ENCODE data around the gene RBAK. TPM values are rescaled to one million over a fixed set of nuclear protein-coding genes. Genes with fewer than 3 reads are reported as not detected.

Gene RBAK
- polyA plus RNA-seq, 3 donors: 0.74 to 3.3 (median 1.8) TPM

DNA sequence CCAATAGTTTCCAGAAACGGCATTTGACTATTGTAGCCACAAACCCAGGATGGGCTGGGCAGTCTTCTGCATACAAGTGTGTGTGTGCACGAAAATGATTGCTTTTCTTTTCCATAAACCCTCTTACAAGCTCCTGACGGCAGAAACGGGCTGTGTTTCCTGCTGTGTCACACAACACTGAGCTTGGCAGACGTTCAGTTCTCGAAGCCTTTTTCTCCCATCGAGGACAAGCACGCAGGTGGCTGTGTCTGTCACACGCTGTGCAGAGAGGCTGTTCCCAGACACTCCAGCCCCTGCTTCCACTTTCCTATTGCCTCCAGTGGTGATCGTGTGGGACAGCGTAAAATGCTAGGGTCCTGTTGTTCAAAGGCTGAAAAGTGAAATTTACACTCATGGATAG is 32.1 kb downstream of the RBAK start:
- H3K27me3 ChIP-seq (ENCODE audit: control insufficient read depth in 2 of 2, insufficient read depth in 2 of 2, low read length in 2 of 2): peaks cover 0 to 12% of the 10 kb centered on the region in 2 donors
- DNase-seq: no peak
- no peaks in the 10 kb centered on the region for H3K79me2 ChIP-seq (ENCODE audit: insufficient read depth, low read length)
- peaks cover 23 to 39% (median 33%) of the 10 kb centered on the region in 3 donors for H3K27me3 Mint-ChIP-seq (ENCODE audit: low read depth in 3 of 3)
- H2AFZ ChIP-seq (ENCODE audit: insufficient read depth, low read depth, low read length, poor library complexity, severe bottlenecking): no peak overlapping the region
- TF ChIP-seq, protein P1, sequence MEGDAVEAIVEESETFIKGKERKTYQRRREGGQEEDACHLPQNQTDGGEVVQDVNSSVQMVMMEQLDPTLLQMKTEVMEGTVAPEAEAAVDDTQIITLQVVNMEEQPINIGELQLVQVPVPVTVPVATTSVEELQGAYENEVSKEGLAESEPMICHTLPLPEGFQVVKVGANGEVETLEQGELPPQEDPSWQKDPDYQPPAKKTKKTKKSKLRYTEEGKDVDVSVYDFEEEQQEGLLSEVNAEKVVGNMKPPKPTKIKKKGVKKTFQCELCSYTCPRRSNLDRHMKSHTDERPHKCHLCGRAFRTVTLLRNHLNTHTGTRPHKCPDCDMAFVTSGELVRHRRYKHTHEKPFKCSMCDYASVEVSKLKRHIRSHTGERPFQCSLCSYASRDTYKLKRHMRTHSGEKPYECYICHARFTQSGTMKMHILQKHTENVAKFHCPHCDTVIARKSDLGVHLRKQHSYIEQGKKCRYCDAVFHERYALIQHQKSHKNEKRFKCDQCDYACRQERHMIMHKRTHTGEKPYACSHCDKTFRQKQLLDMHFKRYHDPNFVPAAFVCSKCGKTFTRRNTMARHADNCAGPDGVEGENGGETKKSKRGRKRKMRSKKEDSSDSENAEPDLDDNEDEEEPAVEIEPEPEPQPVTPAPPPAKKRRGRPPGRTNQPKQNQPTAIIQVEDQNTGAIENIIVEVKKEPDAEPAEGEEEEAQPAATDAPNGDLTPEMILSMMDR (IDR thresholded peaks at IDR 0.05): no peak
- peaks cover 4% of the 10 kb centered on the region for H3K4me1 Mint-ChIP-seq
- intact Hi-C loops (cut with micrococcal nuclease): no loop called here
- H3K4me2 ChIP-seq (replicated peaks; ENCODE audit: extremely low read depth, low read length, poor library complexity, severe bottlenecking): no peak overlapping the region
- no peak overlapping the region for H3K4me3 ChIP-seq (replicated peaks in 1 of 3; ENCODE audit: low read depth in 2 of 3, low read length in 3 of 3)
- H3K9me3 ChIP-seq (replicated peaks in 1 of 2; ENCODE audit: control insufficient read depth in 1 of 2, insufficient read depth in 1 of 2, low read length in 2 of 2): no peaks in the 10 kb centered on the region
- no peak overlapping the region for H3K4me3 Mint-ChIP-seq
- WGBS (ENCODE audit: insufficient coverage): 20% methylated on average over 1 of the region's 11 CpGs
- H3K4me1 ChIP-seq (ENCODE audit: control insufficient read depth in 1 of 2, insufficient read depth in 2 of 2, low read length in 2 of 2): no peaks in the 10 kb centered on the region
- H3K27ac Mint-ChIP-seq: no peak overlapping the region
- H3K9me3 Mint-ChIP-seq: peaks cover 0 to 6% (median 3%) of the 10 kb centered on the region in 7 donors
- no peaks in the 10 kb centered on the region for H3K36me3 Mint-ChIP-seq
- no peaks in the 10 kb centered on the region for H3K36me3 ChIP-seq (replicated peaks in 1 of 2; ENCODE audit: control insufficient read depth in 1 of 2, insufficient read depth in 2 of 2, low read length in 2 of 2)
- no peak overlapping the region for H3K27ac ChIP-seq (ENCODE audit: low read depth in 1 of 2, low read length in 2 of 2)
- no peaks in the 10 kb centered on the region for H4K20me1 ChIP-seq (ENCODE audit: insufficient read depth, low read length)
- H3K9ac ChIP-seq (ENCODE audit: insufficient read depth, low read length, poor library complexity, severe bottlenecking): no peak overlapping the region

GRCh38 chr7:5082806-5083205 is 37.1 kb downstream of the RBAK start:
- DNase-seq: no peak
- no peaks in the 10 kb centered on the region for H3K36me3 ChIP-seq (replicated peaks in 1 of 2; ENCODE audit: control insufficient read depth in 1 of 2, insufficient read depth in 2 of 2, low read length in 2 of 2)
- no peak overlapping the region for H3K9ac ChIP-seq (ENCODE audit: insufficient read depth, low read length, poor library complexity, severe bottlenecking)
- no peaks in the 10 kb centered on the region for H4K20me1 ChIP-seq (ENCODE audit: insufficient read depth, low read length)
- Mint-ChIP-seq H3K4me1 (peaks cover 6% of the 10 kb centered on the region), H3K9me3 (peaks cover 0 to 3% (median 1%) of the 10 kb centered on the region in 7 donors), H3K27ac (no peak overlapping the region), H3K36me3 (no peaks in the 10 kb centered on the region), H3K27me3 (ENCODE audit: low read depth in 3 of 3) (peaks cover 30 to 34% (median 32%) of the 10 kb centered on the region in 3 donors), H3K4me3 (no peak overlapping the region)
- intact Hi-C loops (cut with micrococcal nuclease): no loop called here
- TF ChIP-seq, protein P1 (IDR thresholded peaks at IDR 0.05): no peak
- H3K27me3 ChIP-seq (ENCODE audit: control insufficient read depth in 2 of 2, insufficient read depth in 2 of 2, low read length in 2 of 2): no peaks in the 10 kb centered on the region
- H3K4me1 ChIP-seq (ENCODE audit: control insufficient read depth in 1 of 2, insufficient read depth in 2 of 2, low read length in 2 of 2): peaks cover 0 to 5% of the 10 kb centered on the region in 2 donors
- no peak overlapping the region for H3K27ac ChIP-seq (ENCODE audit: low read depth in 1 of 2, low read length in 2 of 2)
- no peaks in the 10 kb centered on the region for H3K9me3 ChIP-seq (replicated peaks in 1 of 2; ENCODE audit: control insufficient read depth in 1 of 2, insufficient read depth in 1 of 2, low read length in 2 of 2)
- no peaks in the 10 kb centered on the region for H3K79me2 ChIP-seq (ENCODE audit: insufficient read depth, low read length)
- WGBS (ENCODE audit: insufficient coverage): 10% methylated on average over 2 of the region's 7 CpGs
- H3K4me3 ChIP-seq (replicated peaks in 1 of 3; ENCODE audit: low read depth in 2 of 3, low read length in 3 of 3): no peak overlapping the region
- no peak overlapping the region for H3K4me2 ChIP-seq (replicated peaks; ENCODE audit: extremely low read depth, low read length, poor library complexity, severe bottlenecking)
- no peak overlapping the region for H2AFZ ChIP-seq (ENCODE audit: insufficient read depth, low read depth, low read length, poor library complexity, severe bottlenecking)
